IPS-11a (cell line): ENCODE data around the gene PLEKHH3.
A peak's percentile ranks its signal among the peaks of the same experiment; 100 is the strongest.
"Not testable (repeated sequence)": the region's sequence is repeated elsewhere in the genome, so short reads cannot be mapped to it uniquely, and the experiment has no call there.

Experiments used
- H3K4me3 ChIP-seq: one replicate; pipeline ENCODE4 v1.5.1; 2013; ENCODE audit warnings: low read depth, low read length, control low read depth

PLEKHH3 gene

GRCh38 chr17:42673266-42673884, 3.4 kb downstream of the PLEKHH3 start:
- no peak overlapping the region for H3K4me3 ChIP-seq

GRCh38 chr17:42672038-42672437, 4.8 kb downstream of the PLEKHH3 start:
- peak overlapping the region; percentile 43 for H3K4me3 ChIP-seq

GRCh38 chr17:42670789-42671657, 5.8 kb downstream of the PLEKHH3 start:
- peak overlapping the region; percentile 43 for H3K4me3 ChIP-seq

- H3K4me3 ChIP-seq, result peak overlapping the region; percentile 39
Measured at GRCh38 chr17:42669977-42670788, 6.6 kb downstream of the PLEKHH3 start.

GRCh38 chr17:42669705-42669976, 7.2 kb downstream of the PLEKHH3 start:
- peak overlapping the region; percentile 20 for H3K4me3 ChIP-seq

GRCh38 chr17:42667088-42667951, 9.5 kb downstream of the PLEKHH3 start:
- no peak overlapping the region for H3K4me3 ChIP-seq

GRCh38 chr17:42666126-42666525, 10.7 kb downstream of the PLEKHH3 start:
- not testable (repeated sequence) for H3K4me3 ChIP-seq

GRCh38 chr17:42665581-42666001, 11.2 kb downstream of the PLEKHH3 start:
- H3K4me3 ChIP-seq, result no peak overlapping the region

GRCh38 chr17:42660692-42661345, 16.0 kb downstream of the PLEKHH3 start:
- H3K4me3 ChIP-seq, result no peak overlapping the region

- peak overlapping the region; percentile 79 for H3K4me3 ChIP-seq
Measured at GRCh38 chr17:42659932-42660274, 16.9 kb downstream of the PLEKHH3 start.

- peak within 1 kb of the TSS; percentile 79 for H3K4me3 ChIP-seq
Measured at GRCh38 chr17:42659079-42659931, 17.5 kb downstream of the PLEKHH3 start, which contains the start of gene TUBG2. Gene TUBG2 (plus strand): TSS chr17:42659284. CDS start chr17:42659504, 220 bp downstream.

- no peak overlapping the region for H3K4me3 ChIP-seq
Measured at GRCh38 chr17:42657824-42658588, 18.8 kb downstream of the PLEKHH3 start.

- H3K4me3 ChIP-seq, result no peak overlapping the region
Measured at GRCh38 chr17:42655528-42655927, 21.3 kb downstream of the PLEKHH3 start.

GRCh38 chr17:42653179-42654124, 23.3 kb downstream of the PLEKHH3 start:
- peak overlapping the region; percentile 0 for H3K4me3 ChIP-seq

- no peak overlapping the region for H3K4me3 ChIP-seq
Measured at GRCh38 chr17:42651392-42651791, 25.4 kb downstream of the PLEKHH3 start.

- H3K4me3 ChIP-seq, result no peak overlapping the region
Measured at GRCh38 chr17:42647778-42648177, 29.0 kb downstream of the PLEKHH3 start.

- no peak overlapping the region for H3K4me3 ChIP-seq
Measured at GRCh38 chr17:42642336-42642735, 34.5 kb downstream of the PLEKHH3 start.
